HG03066 (cell line): Measurements from ENCODE around the gene KDM7A.

ENCODE experiments used
- ATAC-seq: cut with Tn5 transposase; IDR thresholded peaks from one replicate; pipeline ENCODE4 v1.9.1; 2021; ENCODE audit warnings: low read depth; ENCODE audit not compliant: unreplicated experiment

The KDM7A gene, protein sequence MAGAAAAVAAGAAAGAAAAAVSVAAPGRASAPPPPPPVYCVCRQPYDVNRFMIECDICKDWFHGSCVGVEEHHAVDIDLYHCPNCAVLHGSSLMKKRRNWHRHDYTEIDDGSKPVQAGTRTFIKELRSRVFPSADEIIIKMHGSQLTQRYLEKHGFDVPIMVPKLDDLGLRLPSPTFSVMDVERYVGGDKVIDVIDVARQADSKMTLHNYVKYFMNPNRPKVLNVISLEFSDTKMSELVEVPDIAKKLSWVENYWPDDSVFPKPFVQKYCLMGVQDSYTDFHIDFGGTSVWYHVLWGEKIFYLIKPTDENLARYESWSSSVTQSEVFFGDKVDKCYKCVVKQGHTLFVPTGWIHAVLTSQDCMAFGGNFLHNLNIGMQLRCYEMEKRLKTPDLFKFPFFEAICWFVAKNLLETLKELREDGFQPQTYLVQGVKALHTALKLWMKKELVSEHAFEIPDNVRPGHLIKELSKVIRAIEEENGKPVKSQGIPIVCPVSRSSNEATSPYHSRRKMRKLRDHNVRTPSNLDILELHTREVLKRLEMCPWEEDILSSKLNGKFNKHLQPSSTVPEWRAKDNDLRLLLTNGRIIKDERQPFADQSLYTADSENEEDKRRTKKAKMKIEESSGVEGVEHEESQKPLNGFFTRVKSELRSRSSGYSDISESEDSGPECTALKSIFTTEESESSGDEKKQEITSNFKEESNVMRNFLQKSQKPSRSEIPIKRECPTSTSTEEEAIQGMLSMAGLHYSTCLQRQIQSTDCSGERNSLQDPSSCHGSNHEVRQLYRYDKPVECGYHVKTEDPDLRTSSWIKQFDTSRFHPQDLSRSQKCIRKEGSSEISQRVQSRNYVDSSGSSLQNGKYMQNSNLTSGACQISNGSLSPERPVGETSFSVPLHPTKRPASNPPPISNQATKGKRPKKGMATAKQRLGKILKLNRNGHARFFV

GRCh38 chr7:140176811-140177702, at the start of gene KDM7A:
KDM7A (minus strand) TSS chr7:140176983; CDS start chr7:140176937, 46 bp downstream.
- ATAC-seq = peak; percentile 57

DNA sequence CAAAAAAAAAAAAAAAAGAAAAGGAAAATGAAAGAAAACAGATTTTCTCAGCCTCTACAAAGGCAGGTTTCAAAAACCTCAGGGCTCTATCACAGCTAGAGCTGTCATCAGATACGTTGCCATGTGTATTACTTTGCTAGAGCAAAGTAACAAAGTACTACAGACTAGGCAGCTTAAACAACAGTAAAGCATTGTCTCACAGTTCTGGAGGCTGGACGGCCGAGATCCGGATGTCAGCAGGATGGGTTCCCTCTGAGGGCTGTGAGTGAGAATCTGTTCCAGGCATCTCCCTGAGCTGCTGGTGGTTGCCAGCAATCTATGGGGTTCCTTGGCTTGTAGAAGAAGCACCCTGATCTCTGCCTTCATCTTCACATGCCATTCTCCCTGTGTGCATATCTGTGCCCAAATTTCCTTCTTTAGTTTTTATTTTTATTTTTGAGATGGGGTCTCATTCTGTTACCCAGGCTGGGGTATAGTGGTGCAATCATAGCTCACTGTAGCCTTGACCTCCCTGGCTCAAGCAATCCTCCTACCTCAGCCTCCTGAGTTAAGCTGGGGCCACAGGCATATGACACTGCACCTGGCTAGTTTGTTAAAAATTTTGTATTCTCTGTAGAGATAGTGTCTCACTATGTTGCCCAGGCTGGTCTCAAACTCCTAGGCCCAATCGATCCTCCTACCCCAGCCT, 48.9 kb upstream of the KDM7A start:
- no peak for ATAC-seq

- ATAC-seq = no peak
These were observed 46.9 kb upstream of the KDM7A start for GRCh38 chr7:140223515-140224221.

- no peak for ATAC-seq
These were observed 46.0 kb upstream of the KDM7A start for GRCh38 chr7:140222814-140223213.

GRCh38 chr7:140219672-140220524, 43.1 kb upstream of the KDM7A start:
- no peak for ATAC-seq

- no peak for ATAC-seq
These were observed 41.9 kb upstream of the KDM7A start for GRCh38 chr7:140218656-140219055.

DNA sequence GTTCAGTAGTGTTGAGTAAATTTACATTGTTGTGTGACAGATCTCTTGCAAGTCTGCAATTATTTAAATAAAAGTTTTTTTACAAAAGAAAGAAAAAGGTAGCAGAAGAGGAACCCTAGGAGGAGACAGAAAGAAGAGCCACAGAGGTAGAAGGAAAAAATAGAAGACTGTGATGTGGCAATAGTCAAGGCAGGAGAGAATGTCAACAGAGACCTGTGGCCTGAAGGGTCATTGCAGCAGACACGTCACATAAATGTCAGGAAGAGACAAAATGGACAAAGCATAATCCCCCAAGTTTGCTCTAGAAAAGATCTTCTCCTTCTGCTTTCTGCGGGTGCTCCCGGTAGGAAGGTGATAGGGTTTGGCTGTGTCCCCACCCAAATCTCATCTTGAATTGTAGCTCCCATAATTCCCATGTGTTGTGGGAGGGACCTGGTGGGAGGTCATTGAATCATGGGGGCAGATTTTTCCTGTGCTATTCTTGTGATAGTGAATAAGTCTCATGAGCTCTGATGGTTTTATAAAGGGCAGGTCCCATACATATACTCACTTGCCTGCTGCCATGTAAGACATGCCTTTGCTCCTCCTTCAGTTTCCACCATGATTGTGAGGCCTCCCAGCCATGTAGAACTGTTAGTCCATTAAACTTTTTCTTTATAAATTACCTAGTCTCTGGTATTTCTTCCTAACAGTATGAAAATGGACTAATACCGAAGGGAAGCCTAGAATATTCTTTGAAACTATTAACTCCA, 41.1 kb upstream of the KDM7A start:
- ATAC-seq = no peak

- no peak for ATAC-seq
These were observed 38.5 kb upstream of the KDM7A start for GRCh38 chr7:140215281-140215680.

- ATAC-seq = no peak
These were observed 37.4 kb upstream of the KDM7A start for GRCh38 chr7:140214075-140214684.

DNA sequence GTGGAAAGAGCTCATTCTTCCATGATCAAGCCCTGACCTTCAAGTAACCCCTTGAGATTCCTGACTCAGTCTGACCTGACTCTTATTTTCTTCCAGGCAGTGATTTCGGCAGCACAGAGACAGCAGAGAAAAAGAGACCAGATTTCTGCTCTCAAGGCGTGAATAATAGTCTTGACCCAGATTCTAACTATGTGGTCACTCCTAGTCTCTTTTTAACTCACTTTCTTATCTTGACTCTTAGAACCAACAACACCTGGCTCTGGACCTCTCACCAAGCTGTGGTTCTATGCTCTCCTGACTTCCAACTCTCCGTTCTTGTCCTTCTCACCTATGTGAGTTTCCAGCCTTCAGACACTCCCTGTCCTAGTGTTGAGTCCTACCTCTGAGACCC, 36.9 kb upstream of the KDM7A start:
- no peak for ATAC-seq

- ATAC-seq = peak; percentile 57
These were observed 35.5 kb upstream of the KDM7A start for GRCh38 chr7:140212100-140212881.

DNA sequence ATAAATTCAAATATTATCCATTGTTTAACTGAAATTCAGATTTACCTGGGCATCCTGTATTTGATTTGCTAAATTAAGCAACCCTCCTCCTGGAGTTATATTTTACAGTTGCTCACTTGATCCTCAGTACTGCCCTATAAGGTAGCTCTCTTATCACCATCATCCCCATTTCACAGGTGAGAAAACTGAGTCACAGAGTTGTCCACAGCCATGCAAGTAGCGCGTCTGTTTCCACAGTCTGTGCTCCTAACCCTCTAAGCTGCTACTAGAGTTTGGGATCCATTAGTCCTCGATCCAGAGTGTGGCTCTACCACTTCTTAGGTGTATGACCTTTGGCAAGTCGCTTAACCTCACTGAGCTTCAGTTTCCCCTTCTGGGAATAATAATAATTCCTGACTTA, 34.9 kb upstream of the KDM7A start:
- ATAC-seq = no peak

DNA sequence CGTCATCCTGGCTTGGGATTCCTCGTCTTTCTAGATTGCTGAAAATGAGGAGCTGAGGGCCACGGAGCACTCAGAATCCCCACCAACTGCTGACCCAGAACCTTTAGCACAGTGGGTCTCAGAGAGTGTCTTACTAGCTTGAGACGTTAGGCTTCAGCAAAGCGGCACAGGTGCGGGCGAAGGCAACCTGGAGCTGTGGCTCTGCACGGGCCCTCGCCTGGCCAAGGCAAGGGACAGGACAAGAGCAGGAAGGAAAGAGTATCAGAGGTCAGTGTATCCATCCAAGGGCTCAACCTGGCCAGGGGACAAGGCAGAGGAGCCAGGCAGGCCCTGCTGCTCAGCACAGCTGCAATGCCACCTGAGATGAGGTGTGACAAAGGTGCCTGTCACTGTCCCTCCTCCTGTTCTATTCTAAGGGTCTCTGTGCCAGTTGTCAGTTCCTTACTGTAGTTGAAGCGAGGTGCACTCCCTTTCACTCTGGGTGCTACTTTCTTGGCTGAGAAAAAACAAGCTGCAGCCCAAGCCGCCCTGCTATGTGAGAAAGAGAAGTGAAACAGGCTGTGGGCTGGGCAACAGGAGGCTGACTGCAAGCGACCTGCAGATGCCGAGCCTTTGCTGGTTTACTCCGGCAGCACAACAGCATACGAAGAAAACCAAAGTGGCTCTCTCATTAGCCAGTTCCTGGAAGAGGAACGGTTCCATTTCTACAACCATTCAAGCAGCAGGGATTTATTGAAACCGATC, 33.3 kb upstream of the KDM7A start:
- ATAC-seq = peak; percentile 87

DNA sequence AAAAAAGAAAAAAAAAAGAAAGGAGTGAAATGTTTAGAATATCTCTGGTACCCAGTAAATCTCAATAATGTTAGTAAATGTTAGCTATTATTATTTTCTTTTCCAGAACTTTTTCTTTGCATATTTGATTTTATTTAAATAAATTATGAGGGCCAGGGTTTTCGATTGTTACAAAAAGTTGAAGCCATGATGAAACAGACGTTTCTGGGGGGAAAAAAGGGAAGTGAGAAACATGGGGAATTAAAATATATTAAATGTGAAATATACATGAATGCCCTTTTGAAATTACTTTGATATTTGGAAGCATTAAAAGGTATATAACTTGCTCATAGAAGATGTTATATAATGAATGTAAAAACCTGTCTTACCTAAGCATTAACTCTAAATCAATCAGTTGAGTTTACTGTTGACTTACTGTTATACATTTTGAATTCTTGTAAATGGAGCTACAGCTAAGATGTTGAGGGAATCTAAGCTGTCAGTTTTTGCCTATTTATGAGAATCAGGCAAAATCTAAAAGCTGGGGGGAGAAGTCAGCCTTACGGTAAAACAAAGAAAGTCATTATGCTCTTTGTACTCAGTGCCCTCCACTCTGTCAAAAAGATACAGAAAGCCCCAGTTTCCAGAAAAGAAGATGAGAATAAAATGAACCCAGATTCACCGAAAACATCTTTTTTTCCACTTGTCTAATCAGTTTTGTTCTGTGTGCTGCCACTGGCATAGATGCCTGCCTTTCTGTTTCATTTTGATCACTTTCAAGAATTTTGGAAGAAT, 30.0 kb upstream of the KDM7A start:
- no peak for ATAC-seq

- ATAC-seq = no peak
These were observed 28.8 kb upstream of the KDM7A start for GRCh38 chr7:140205600-140205999.
